ENCODE measurements around the gene APOA4. TPM values are rescaled to one million over a fixed set of nuclear protein-coding genes. Genes with fewer than 3 reads are reported as not detected.

APOA4 gene
- total and polyA plus RNA-seq, 9 of the 15 experiments (the other 6 are each of a cell fraction or from before 2014, with no cell fraction given), result 0.07 TPM; not detected in 8

- TF ChIP-seq FOXO4 (CRISPR knock-in tag; IDR thresholded peaks at IDR 0.05), result no peak
- no peak for TF ChIP-seq ZNF277 (CRISPR knock-in tag; IDR thresholded peaks at IDR 0.05; ENCODE audit: borderline replicate concordance)
- no peak for TF ChIP-seq BDP1 (IDR thresholded peaks at IDR 0.05; ENCODE audit: insufficient read depth, insufficient read length)
- TF ChIP-seq DMBX1 (CRISPR knock-in tag; IDR thresholded peaks at IDR 0.05; ENCODE audit: borderline replicate concordance), result no peak
- no peak for TF ChIP-seq ZNF780A (CRISPR knock-in tag; IDR thresholded peaks at IDR 0.05)
- TF ChIP-seq ZBTB12 (CRISPR knock-in tag; IDR thresholded peaks at IDR 0.05), result no peak
- no peak for TF ChIP-seq MLLT1 (IDR thresholded peaks at IDR 0.05)
- TF ChIP-seq RBFOX2 (IDR thresholded peaks at IDR 0.05; ENCODE audit: low read depth, low read length), result peak; percentile 69
- TF ChIP-seq NFE2L1 (tag; IDR thresholded peaks at IDR 0.05; ENCODE audit: borderline replicate concordance, low read depth), result no peak
- no peak for TF ChIP-seq NFE2 (IDR thresholded peaks at IDR 0.05; ENCODE audit: low read depth)
- TF ChIP-seq ASH1L (IDR thresholded peaks at IDR 0.05; ENCODE audit: borderline replicate concordance, low read depth, partially characterized antibody), result no peak
- TF ChIP-seq MBD1 (CRISPR knock-in tag; IDR thresholded peaks at IDR 0.05), result no peak
- no peak for TF ChIP-seq HES1 (IDR thresholded peaks at IDR 0.05; ENCODE audit: low read depth)
- no peak for TF ChIP-seq FOS (IDR thresholded peaks at IDR 0.05; ENCODE audit: extremely low read depth, insufficient read length)
- TF ChIP-seq CREB3L1 (IDR thresholded peaks at IDR 0.05; ENCODE audit: borderline replicate concordance, low read depth), result no peak
- peak; percentile 75 for TF ChIP-seq BHLHE40 (IDR thresholded peaks at IDR 0.05; ENCODE audit: low read length)
- no peak for TF ChIP-seq KHSRP (IDR thresholded peaks at IDR 0.05)
- TF ChIP-seq ATF7 (IDR thresholded peaks at IDR 0.05), result peak; percentile 48; the same call in 1 of the 2 replicates
Observed at GRCh38 chr11:116835791-116836631, 12.9 kb upstream of the APOA4 start (continued).
